H7 (cell line): ENCODE results near the gene SLC17A5. TPM values are rescaled to one million over a fixed set of nuclear protein-coding genes. Genes with fewer than 3 reads are reported as not detected.
"Not testable (repeated sequence)": the region's sequence is repeated elsewhere in the genome, so short reads cannot be mapped to it uniquely, and the experiment has no call there.

Source experiments
- DNase-seq: peaks from one replicate; pipeline ENCODE4 v3.0.0; 2012
- H3K27me3 ChIP-seq: 2 replicates; pipeline ENCODE4 v1.6.0; 2011; ENCODE audit warnings: mild to moderate bottlenecking, low read length; ENCODE audit not compliant: control insufficient read depth, insufficient read depth
- H3K36me3 ChIP-seq: replicated peaks from 2 replicates; pipeline ENCODE4 v1.5.1; 2011; ENCODE audit warnings: low read length; ENCODE audit not compliant: control insufficient read depth, insufficient read depth
- H3K4me3 ChIP-seq: 2 replicates; pipeline ENCODE4 v1.5.1; 2011; ENCODE audit warnings: low read depth, mild to moderate bottlenecking, control low read depth, low read length, moderate library complexity; ENCODE audit not compliant: insufficient read depth
- total RNA-seq: library from RNA; depleted of rRNA; stranded (reverse); fragments of >200 nt; shearing (Covaris generic); gene quantifications from 2 replicates; pipeline ENCODE4 v1.2.3, GENCODE V29; 2014; rRNA removed

SLC17A5 gene
- total RNA-seq, 1 experiment from 2014 or later: 12.2 TPM

GRCh38 chr6:73556836-73557235 is 97.0 kb downstream of the SLC17A5 start:
- Histone ChIP-seq H3K27me3 (no peaks in the 10 kb centered on the region), H3K4me3 (no peak overlapping the region), H3K36me3 (no peaks in the 10 kb centered on the region)
- DNase-seq: no peak

GRCh38 chr6:73555380-73555949 is 98.3 kb downstream of the SLC17A5 start:
- not testable (repeated sequence) for DNase-seq, H3K36me3 ChIP-seq, H3K27me3 ChIP-seq, H3K4me3 ChIP-seq

DNA sequence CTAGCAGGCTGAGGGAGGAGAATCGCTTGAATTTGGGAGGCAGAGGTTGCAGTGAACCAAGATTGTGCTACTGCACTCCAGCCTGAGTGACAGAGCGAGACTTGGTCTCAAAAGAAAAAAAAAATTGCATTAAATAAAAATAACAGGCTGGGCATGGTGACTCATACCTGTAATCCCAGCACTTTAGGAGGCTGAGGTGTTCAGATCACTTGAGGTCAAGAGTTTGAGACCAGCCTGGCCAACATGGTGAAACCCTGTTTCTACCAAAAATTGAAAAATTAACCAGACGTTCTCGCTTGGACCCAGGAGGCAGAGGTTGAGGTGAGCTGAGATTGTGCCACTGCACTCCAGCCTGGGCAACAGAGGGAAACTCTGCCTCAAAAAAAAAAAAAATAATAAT is 102.7 kb downstream of the SLC17A5 start:
- not testable (repeated sequence) for H3K36me3 ChIP-seq, H3K27me3 ChIP-seq, DNase-seq, H3K4me3 ChIP-seq

DNA sequence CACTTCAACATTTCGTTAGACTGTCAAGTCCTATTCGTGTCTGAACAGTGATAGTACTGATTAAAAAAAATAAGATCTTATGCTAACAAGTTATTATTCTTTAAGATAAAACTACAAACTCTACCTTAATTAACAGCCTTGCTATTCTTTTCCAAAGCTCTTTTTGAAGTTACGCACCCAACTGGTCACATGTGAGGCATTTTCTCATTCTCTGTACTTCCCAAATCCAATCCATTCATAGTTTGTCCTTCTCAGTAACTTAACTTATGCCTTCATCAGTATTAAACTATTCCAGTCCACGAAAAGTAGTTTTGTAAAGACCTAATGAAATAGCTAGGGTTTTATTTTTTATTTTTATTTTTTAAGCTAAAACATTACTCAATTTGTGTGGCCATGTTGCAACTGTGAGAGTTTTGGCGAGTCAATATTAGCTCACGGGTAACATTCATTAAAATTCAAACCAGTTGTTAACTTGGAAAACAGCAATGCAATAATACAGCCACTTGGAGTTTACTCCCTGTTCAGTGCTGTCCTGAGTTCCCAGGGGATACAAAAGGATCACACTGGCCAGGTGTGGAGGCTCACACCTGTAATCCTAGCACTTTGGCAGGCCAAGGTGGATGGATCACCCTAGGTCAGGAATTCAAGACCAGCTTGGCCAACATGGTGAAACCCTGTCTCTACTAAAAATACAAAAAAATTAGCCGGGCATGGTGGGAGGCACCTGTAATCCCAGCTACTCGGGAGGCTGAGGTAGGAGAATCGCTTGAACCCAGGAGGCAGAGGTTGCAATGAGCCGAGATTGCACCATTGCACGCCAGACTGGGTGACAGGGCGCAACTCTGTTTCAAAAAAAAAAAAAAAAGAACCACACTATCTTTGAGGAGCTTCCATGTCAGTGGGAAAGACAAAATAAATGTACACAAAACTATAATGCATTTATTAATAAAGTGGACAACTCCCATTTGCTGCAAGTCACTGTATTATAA is 105.0 kb downstream of the SLC17A5 start:
- Histone ChIP-seq H3K36me3 (no peaks in the 10 kb centered on the region), H3K4me3 (no peak overlapping the region), H3K27me3 (no peaks in the 10 kb centered on the region)
- no peak for DNase-seq

- Histone ChIP-seq H3K4me3 (no peak overlapping the region), H3K36me3 (no peaks in the 10 kb centered on the region), H3K27me3 (no peaks in the 10 kb centered on the region)
- no peak for DNase-seq
These were observed 106.8 kb downstream of the SLC17A5 start for GRCh38 chr6:73547036-73547435.

Other genes starting within 250 kb of the SLC17A5 start
- 0.55 and 0.76 TPM in 2 replicates for gene CGAS, start 201.7 kb downstream of the SLC17A5 start, total RNA-seq
- 50.9 and 58.9 TPM in 2 replicates for gene MTO1, start 192.3 kb downstream of the SLC17A5 start, total RNA-seq
- gene EEF1A1, start 133.0 kb downstream of the SLC17A5 start, total RNA-seq: 12,173 and 12,318 TPM in 2 replicates
- 1.3 and 1.4 TPM in 2 replicates for gene CD109, start 42.2 kb upstream of the SLC17A5 start, total RNA-seq